Measurements from ENCODE around the gene STRBP.

STRBP gene

GRCh38 chr9:123085916-123086315, 182.5 kb downstream of the STRBP start:
- DNase-seq (ENCODE audit: low spot score): no peak
- peak overlapping the region in 1 of 2 donors; percentile 13 for H3K27ac ChIP-seq
- no peak overlapping the region for H3K4me3 ChIP-seq
- no peak for TF ChIP-seq CTCF (IDR thresholded peaks at IDR 0.05)

- no peak for DNase-seq (ENCODE audit: low spot score)
- H3K27ac ChIP-seq: no peak overlapping the region
- TF ChIP-seq CTCF (IDR thresholded peaks at IDR 0.05): no peak
- no peak overlapping the region for H3K4me3 ChIP-seq
Observed at GRCh38 chr9:123084256-123084655, 184.1 kb downstream of the STRBP start.

GRCh38 chr9:123083680-123084079, 184.7 kb downstream of the STRBP start:
- no peak for DNase-seq (ENCODE audit: low spot score)
- H3K4me3 ChIP-seq: no peak overlapping the region
- no peak for TF ChIP-seq CTCF (IDR thresholded peaks at IDR 0.05)
- H3K27ac ChIP-seq: no peak overlapping the region

GRCh38 chr9:123081824-123082223, 186.6 kb downstream of the STRBP start:
- Histone ChIP-seq H3K27ac (no peak overlapping the region), H3K4me3 (no peak overlapping the region)
- no peak for DNase-seq (ENCODE audit: low spot score)
- peak; percentile 49 for TF ChIP-seq CTCF (IDR thresholded peaks at IDR 0.05)

- no peak overlapping the region for H3K27ac ChIP-seq
- no peak for DNase-seq (ENCODE audit: low spot score)
- no peak for TF ChIP-seq CTCF (IDR thresholded peaks at IDR 0.05)
- H3K4me3 ChIP-seq: no peak overlapping the region
Observed at GRCh38 chr9:123080444-123080843, 187.9 kb downstream of the STRBP start.

- DNase-seq (ENCODE audit: low spot score): no peak
- no peak for TF ChIP-seq CTCF (IDR thresholded peaks at IDR 0.05)
- peak overlapping the region; percentile 57 to 81 for H3K27ac ChIP-seq
- peak overlapping the region; percentile 36 for H3K4me3 ChIP-seq
Observed at GRCh38 chr9:123074628-123075027, 193.8 kb downstream of the STRBP start.

GRCh38 chr9:123073991-123074422, 194.4 kb downstream of the STRBP start:
- TF ChIP-seq CTCF (IDR thresholded peaks at IDR 0.05): no peak
- peak overlapping the region; percentile 36 for H3K4me3 ChIP-seq
- no peak for DNase-seq (ENCODE audit: low spot score)
- H3K27ac ChIP-seq: peak overlapping the region; percentile 57 to 81
